Activated CD8-positive, alpha-beta T cell treated with anti-CD3 and anti-CD28 coated beads, Interleukin-2, amount 10 ng/mL, durations not matched to agents 7 days and 5 days (primary cell): Measurements from ENCODE around the gene FAM20B. TPM values are rescaled to one million over a fixed set of nuclear protein-coding genes. Genes with fewer than 3 reads are reported as not detected.
"Not testable (repeated sequence)": the region's sequence is repeated elsewhere in the genome, so short reads cannot be mapped to it uniquely, and the experiment has no call there.

ENCODE experiments used
- ATAC-seq: fragments of 150-1000 bp; cut with Tn5 transposase; one replicate; pipeline ENCODE4 v1.10.0; 2021; ENCODE audit warnings: moderate library complexity
- CTCF ChIA-PET: fragments of 350-600 bp; sonication (Branson Sonifier 250); formaldehyde crosslinking; loops from one replicate; lab custom pipeline; 2021; ENCODE audit warnings: antibody characterized with exemption; lab: Charles Lee
- POLR2A ChIA-PET: fragments of 350-600 bp; sonication (Branson Sonifier 250); formaldehyde crosslinking; loops from one replicate; lab custom pipeline; 2021; ENCODE audit warnings: antibody characterized with exemption; lab: Charles Lee
- DNase-seq: peaks from one replicate; pipeline ENCODE4 v3.0.0-alpha.2; 2020
- H3K27ac Mint-ChIP-seq: one replicate; pipeline ENCODE4 v1.8.0; 2021; ENCODE audit warnings: mild to moderate bottlenecking, mixed read lengths
- H3K27me3 Mint-ChIP-seq: one replicate; pipeline ENCODE4 v1.8.0; 2021; ENCODE audit warnings: low read depth, mixed read lengths
- H3K36me3 Mint-ChIP-seq: one replicate; pipeline ENCODE4 v1.8.0; 2021; ENCODE audit warnings: low read depth, mixed read lengths
- H3K4me1 Mint-ChIP-seq: one replicate; pipeline ENCODE4 v1.8.0; 2021; ENCODE audit warnings: low read depth, mixed read lengths
- H3K4me3 Mint-ChIP-seq: one replicate; pipeline ENCODE4 v1.8.0; 2021; ENCODE audit warnings: mild to moderate bottlenecking, mixed read lengths
- H3K9me3 Mint-ChIP-seq: one replicate; pipeline ENCODE4 v1.8.0; 2022; ENCODE audit warnings: mixed read lengths; ENCODE audit not compliant: insufficient read depth
- total RNA-seq, 2 experiments: library from RNA; stranded (reverse); gene quantifications; one replicate each; pipeline ENCODE4 v1.2.3, GENCODE V29; 2021

The FAM20B gene
- 10 to 100 TPM; 28.6 to 29.4 TPM for total RNA-seq

- Mint-ChIP-seq H3K4me1 (peaks cover 31% of the 10 kb centered on the region), H3K9me3 (no peaks in the 10 kb centered on the region), H3K4me3 (peak within 1 kb of the TSS; percentile 82), H3K36me3 (no peaks in the 10 kb centered on the region), H3K27ac (peak within 1 kb of the TSS; percentile 82), H3K27me3 (peaks cover 12% of the 10 kb centered on the region)
- ChIA-PET POLR2A (no interaction called here), CTCF (interaction anchor here (1.1 kb wide), 1 partner anchor 23 kb away, joined by 3 read pairs; no protein-coding TSS in a partner anchor)
- ATAC-seq: peak; percentile 90
- DNase-seq: peak; percentile 93
Measured at GRCh38 chr1:179025125-179025974, at the start of gene FAM20B. TSS of gene FAM20B (plus strand) at chr1:179025894. CDS start at chr1:179043848, 17,954 bp downstream.

GRCh38 chr1:178976541-178976940 lies 49.2 kb upstream of the FAM20B start:
- no peak for ATAC-seq
- ChIA-PET CTCF (no interaction called here), POLR2A (no interaction called here)
- DNase-seq: no peak
- Mint-ChIP-seq H3K27me3 (peaks cover 6% of the 10 kb centered on the region), H3K4me3 (no peak overlapping the region), H3K27ac (no peak overlapping the region), H3K4me1 (peaks cover 16% of the 10 kb centered on the region), H3K36me3 (no peaks in the 10 kb centered on the region), H3K9me3 (peaks cover 21% of the 10 kb centered on the region)

- DNase-seq (no peak), ATAC-seq (no peak)
- no peaks in the 10 kb centered on the region for H3K36me3 Mint-ChIP-seq
- H3K27ac Mint-ChIP-seq: no peak overlapping the region
- H3K9me3 Mint-ChIP-seq: no peaks in the 10 kb centered on the region
- H3K4me3 Mint-ChIP-seq: no peak overlapping the region
- no peaks in the 10 kb centered on the region for H3K4me1 Mint-ChIP-seq
- CTCF ChIA-PET: interaction anchor here (2.0 kb wide), 1 partner anchor 17 kb away, joined by 7 read pairs; no protein-coding TSS in a partner anchor
- POLR2A ChIA-PET: no interaction called here
- H3K27me3 Mint-ChIP-seq: peaks cover 2% of the 10 kb centered on the region
Measured at GRCh38 chr1:178986204-178986603, 39.5 kb upstream of the FAM20B start.

- H3K36me3 Mint-ChIP-seq, DNase-seq, H3K9me3 Mint-ChIP-seq, H3K4me3 Mint-ChIP-seq, H3K4me1 Mint-ChIP-seq, ATAC-seq, POLR2A ChIA-PET, H3K27me3 Mint-ChIP-seq, CTCF ChIA-PET, H3K27ac Mint-ChIP-seq: not testable (repeated sequence)
Measured at GRCh38 chr1:178988198-178988597, 37.5 kb upstream of the FAM20B start.

- POLR2A ChIA-PET: no interaction called here
- no peak overlapping the region for H3K27ac Mint-ChIP-seq
- H3K9me3 Mint-ChIP-seq: peaks cover 4% of the 10 kb centered on the region
- no peak for ATAC-seq
- H3K27me3 Mint-ChIP-seq: no peaks in the 10 kb centered on the region
- no peaks in the 10 kb centered on the region for H3K36me3 Mint-ChIP-seq
- CTCF ChIA-PET: interaction anchor here (1.4 kb wide), 1 partner anchor 10 kb away, joined by 3 read pairs; no protein-coding TSS in a partner anchor
- H3K4me3 Mint-ChIP-seq: no peak overlapping the region
- no peaks in the 10 kb centered on the region for H3K4me1 Mint-ChIP-seq
- no peak for DNase-seq
Measured at GRCh38 chr1:178993559-178993958, 32.1 kb upstream of the FAM20B start.

GRCh38 chr1:178997428-178997827 lies 28.3 kb upstream of the FAM20B start:
- ChIA-PET POLR2A (no interaction called here), CTCF (no interaction called here)
- H3K9me3 Mint-ChIP-seq: peaks cover 4% of the 10 kb centered on the region
- ATAC-seq (no peak), DNase-seq (no peak)
- H3K4me1 Mint-ChIP-seq: no peaks in the 10 kb centered on the region
- no peaks in the 10 kb centered on the region for H3K27me3 Mint-ChIP-seq
- H3K36me3 Mint-ChIP-seq: no peaks in the 10 kb centered on the region
- H3K4me3 Mint-ChIP-seq: no peak overlapping the region
- H3K27ac Mint-ChIP-seq: no peak overlapping the region

GRCh38 chr1:178998295-178998694 lies 27.4 kb upstream of the FAM20B start:
- ATAC-seq (no peak), DNase-seq (no peak)
- H3K36me3 Mint-ChIP-seq: no peaks in the 10 kb centered on the region
- no peaks in the 10 kb centered on the region for H3K27me3 Mint-ChIP-seq
- H3K9me3 Mint-ChIP-seq: peaks cover 4% of the 10 kb centered on the region
- CTCF ChIA-PET: no interaction called here
- H3K4me3 Mint-ChIP-seq: no peak overlapping the region
- H3K4me1 Mint-ChIP-seq: peaks cover 7% of the 10 kb centered on the region
- POLR2A ChIA-PET: no interaction called here
- no peak overlapping the region for H3K27ac Mint-ChIP-seq

GRCh38 chr1:178999061-178999460 lies 26.6 kb upstream of the FAM20B start:
- Mint-ChIP-seq H3K4me1 (peaks cover 11% of the 10 kb centered on the region), H3K27ac (no peak overlapping the region), H3K9me3 (peaks cover 4% of the 10 kb centered on the region), H3K27me3 (no peaks in the 10 kb centered on the region), H3K36me3 (no peaks in the 10 kb centered on the region), H3K4me3 (no peak overlapping the region)
- DNase-seq (no peak), ATAC-seq (no peak)
- POLR2A ChIA-PET: no interaction called here
- CTCF ChIA-PET: no interaction called here

- Mint-ChIP-seq H3K9me3 (no peaks in the 10 kb centered on the region), H3K4me1 (peaks cover 17% of the 10 kb centered on the region), H3K27me3 (no peaks in the 10 kb centered on the region), H3K4me3 (no peak overlapping the region), H3K27ac (no peak overlapping the region), H3K36me3 (no peaks in the 10 kb centered on the region)
- no peak for DNase-seq
- ATAC-seq: no peak
- ChIA-PET POLR2A (no interaction called here), CTCF (interaction anchor here (2.4 to 3.1 kb wide), 2 partner anchors 219 to 460 kb away, joined by 40 to 61 read pairs; no protein-coding TSS in a partner anchor)
Measured at GRCh38 chr1:179001451-179001850, 24.2 kb upstream of the FAM20B start.

GRCh38 chr1:179002064-179002463 lies 23.6 kb upstream of the FAM20B start:
- POLR2A ChIA-PET, H3K4me3 Mint-ChIP-seq, H3K9me3 Mint-ChIP-seq, H3K27me3 Mint-ChIP-seq, H3K27ac Mint-ChIP-seq, H3K36me3 Mint-ChIP-seq, ATAC-seq, DNase-seq: not testable (repeated sequence)
- peaks cover 17% of the 10 kb centered on the region for H3K4me1 Mint-ChIP-seq
- CTCF ChIA-PET: interaction anchor here (0.7 to 3.8 kb wide), 30 partner anchors 11 to 475 kb away, joined by 3 to 111 read pairs (median 6); no protein-coding TSS in a partner anchor

GRCh38 chr1:179002552-179003345 lies 22.9 kb upstream of the FAM20B start:
- H3K36me3 Mint-ChIP-seq: no peaks in the 10 kb centered on the region
- CTCF ChIA-PET: interaction anchor here (0.6 to 3.8 kb wide), 67 partner anchors 9 to 703 kb away, joined by 3 to 111 read pairs (median 4); partner anchors contain the start of gene SOAT1
- peaks cover 3% of the 10 kb centered on the region for H3K27me3 Mint-ChIP-seq

More at GRCh38 chr1:179002552-179003345, 22.9 kb upstream of the FAM20B start:
- peak; percentile 79 for DNase-seq
- no peak overlapping the region for H3K4me3 Mint-ChIP-seq
- H3K27ac Mint-ChIP-seq: peak overlapping the region; percentile 62
- ATAC-seq: peak; percentile 87
- H3K4me1 Mint-ChIP-seq: peaks cover 17% of the 10 kb centered on the region
- POLR2A ChIA-PET: no interaction called here
- no peaks in the 10 kb centered on the region for H3K9me3 Mint-ChIP-seq
